ENCODE data around the gene FNIP2. TPM values are rescaled to one million over a fixed set of nuclear protein-coding genes. Genes with fewer than 3 reads are reported as not detected.

The FNIP2 gene
- total and polyA plus RNA-seq, 11 donors, result 14.5 to 87.4 (median 40.9) TPM

DNA sequence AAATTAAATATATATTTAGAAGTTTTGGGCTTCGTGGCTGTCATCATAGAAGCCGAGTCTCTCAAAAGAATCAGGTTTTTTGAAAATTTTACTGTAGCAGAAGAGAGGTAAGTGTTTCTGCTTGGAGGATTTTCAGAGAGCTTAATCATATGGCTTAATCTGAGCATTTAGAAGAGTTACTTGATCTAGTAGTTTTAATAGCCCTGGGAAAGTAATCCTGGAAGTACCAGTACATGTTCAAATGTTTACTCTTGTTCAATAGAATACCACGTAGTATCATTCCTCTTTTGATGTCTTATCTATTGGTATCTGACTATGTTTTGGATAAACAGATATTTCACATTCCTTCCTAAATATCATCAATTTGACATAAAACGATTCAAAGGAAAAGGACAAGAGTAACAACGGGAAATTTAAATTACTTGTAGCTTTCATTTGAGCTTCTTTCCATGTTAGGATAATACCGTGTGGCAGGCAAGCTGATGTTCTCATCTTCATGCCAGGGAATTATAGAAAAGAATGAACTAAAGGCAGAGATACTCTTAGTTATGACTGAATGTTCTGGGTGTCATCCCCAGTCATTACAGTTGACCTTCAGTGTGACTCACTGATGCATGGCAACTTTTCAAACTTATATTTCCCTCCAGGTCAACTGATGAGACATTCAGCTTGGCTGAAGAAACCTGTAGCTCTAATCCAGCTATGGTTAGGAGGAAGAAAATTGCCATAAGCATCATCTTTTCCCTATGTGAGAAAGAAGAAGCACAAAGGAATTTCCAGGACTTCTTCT lies 89.8 kb downstream of the FNIP2 start:
- ATAC-seq, result peak in 1 of 4 donors; percentile 13

DNA sequence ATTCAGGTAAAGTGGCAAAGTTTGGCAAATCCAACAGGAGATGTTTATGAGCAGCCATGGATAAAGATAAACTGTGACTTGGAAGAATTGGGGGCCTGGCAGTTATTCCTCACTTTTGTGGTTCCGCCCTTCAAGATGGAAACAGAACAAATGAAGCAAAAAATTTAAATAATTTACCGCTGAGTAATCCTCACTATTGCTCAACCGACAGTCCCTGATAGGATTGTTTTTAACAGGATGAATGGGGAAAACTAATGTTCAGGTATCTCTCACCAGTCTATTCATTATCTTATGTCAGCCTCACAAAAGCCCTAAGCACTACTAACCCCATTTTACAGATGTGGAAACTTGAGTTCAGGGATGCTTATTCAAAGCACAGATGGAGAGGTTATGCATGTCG lies 90.8 kb downstream of the FNIP2 start:
- H3K36me3 ChIP-seq, result peaks cover 0 to 88% (median 77%) of the 10 kb centered on the region in 9 donors
- TF ChIP-seq, protein P1, sequence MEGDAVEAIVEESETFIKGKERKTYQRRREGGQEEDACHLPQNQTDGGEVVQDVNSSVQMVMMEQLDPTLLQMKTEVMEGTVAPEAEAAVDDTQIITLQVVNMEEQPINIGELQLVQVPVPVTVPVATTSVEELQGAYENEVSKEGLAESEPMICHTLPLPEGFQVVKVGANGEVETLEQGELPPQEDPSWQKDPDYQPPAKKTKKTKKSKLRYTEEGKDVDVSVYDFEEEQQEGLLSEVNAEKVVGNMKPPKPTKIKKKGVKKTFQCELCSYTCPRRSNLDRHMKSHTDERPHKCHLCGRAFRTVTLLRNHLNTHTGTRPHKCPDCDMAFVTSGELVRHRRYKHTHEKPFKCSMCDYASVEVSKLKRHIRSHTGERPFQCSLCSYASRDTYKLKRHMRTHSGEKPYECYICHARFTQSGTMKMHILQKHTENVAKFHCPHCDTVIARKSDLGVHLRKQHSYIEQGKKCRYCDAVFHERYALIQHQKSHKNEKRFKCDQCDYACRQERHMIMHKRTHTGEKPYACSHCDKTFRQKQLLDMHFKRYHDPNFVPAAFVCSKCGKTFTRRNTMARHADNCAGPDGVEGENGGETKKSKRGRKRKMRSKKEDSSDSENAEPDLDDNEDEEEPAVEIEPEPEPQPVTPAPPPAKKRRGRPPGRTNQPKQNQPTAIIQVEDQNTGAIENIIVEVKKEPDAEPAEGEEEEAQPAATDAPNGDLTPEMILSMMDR (IDR thresholded peaks at IDR 0.05), result no peak
- TF ChIP-seq POLR2A (IDR thresholded peaks at IDR 0.05), result no peak
- H3K4me3 ChIP-seq, result no peak overlapping the region
- ATAC-seq, result no peak
- no peaks in the 10 kb centered on the region for H3K27me3 ChIP-seq
- DNase-seq, result no peak
- 94 to 97% (median 97%) methylated on average over 4 of the region's 4 CpGs for WGBS, 4 donors
- H3K4me1 ChIP-seq, result peaks cover 0 to 10% (median 0%) of the 10 kb centered on the region in 12 donors
- intact Hi-C loops (cut with DNase I), result loop anchor here (2.0 to 10.0 kb wide), 10 partner anchors 235 to 588 kb away; partner anchors contain the start of gene RAPGEF2 (in 2 of the 10)
- H3K9me3 ChIP-seq, result no peaks in the 10 kb centered on the region
- no peak overlapping the region for H3K27ac ChIP-seq

More for the DNA sequence above, 89.8 kb downstream of the FNIP2 start:
- WGBS, 4 donors, result 84 to 89% (median 88%) methylated on average over 6 of the region's 6 CpGs
- no peak for DNase-seq
- intact Hi-C loops (cut with DNase I), result loop anchor here (2.0 to 10.0 kb wide), 8 partner anchors 246 to 589 kb away; partner anchors contain the start of gene RAPGEF2 (in 1 of the 10)
- H3K27me3 ChIP-seq, result no peaks in the 10 kb centered on the region
- peaks cover 0 to 15% (median 0%) of the 10 kb centered on the region in 12 donors for H3K4me1 ChIP-seq
- no peak overlapping the region for H3K27ac ChIP-seq
- peaks cover 0 to 88% (median 68%) of the 10 kb centered on the region in 9 donors for H3K36me3 ChIP-seq
- H3K4me3 ChIP-seq, result no peak overlapping the region
- H3K9me3 ChIP-seq, result no peaks in the 10 kb centered on the region
- TF ChIP-seq, protein P1 (IDR thresholded peaks at IDR 0.05), result no peak
- no peak for TF ChIP-seq POLR2A (IDR thresholded peaks at IDR 0.05)

DNA sequence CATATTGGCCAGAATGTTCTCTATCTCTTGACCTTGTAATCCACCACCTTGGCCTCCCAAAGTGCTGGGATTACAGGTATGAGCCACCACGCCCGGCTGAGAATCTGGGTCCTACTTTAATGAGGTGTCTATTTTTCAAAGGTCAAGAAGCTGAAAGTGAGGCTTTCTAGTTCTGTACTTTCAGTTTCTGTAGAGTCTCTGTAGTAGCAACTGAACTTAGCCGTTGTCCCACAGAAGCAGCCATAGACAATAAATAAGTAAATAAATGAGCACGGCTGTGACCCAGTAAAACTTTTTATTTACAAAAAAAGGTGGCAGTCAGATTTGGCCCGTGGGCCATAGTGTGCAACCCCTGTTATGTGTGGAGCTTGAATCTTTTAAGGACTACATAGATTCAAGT lies 92.0 kb downstream of the FNIP2 start:
- no peaks in the 10 kb centered on the region for H3K27me3 ChIP-seq
- no peaks in the 10 kb centered on the region for H3K9me3 ChIP-seq
- no peak overlapping the region for H3K4me3 ChIP-seq
- H3K27ac ChIP-seq, result no peak overlapping the region
- intact Hi-C loops (cut with DNase I), result loop anchor here in 2 of 10 donors (5.0 to 10.0 kb wide), 2 partner anchors 234 to 241 kb away; partner anchors contain the start of gene RAPGEF2 (in 1 of the 2)
- 90 to 94% (median 92%) methylated on average over 5 of the region's 5 CpGs for WGBS, 4 donors
- TF ChIP-seq, protein P1 (IDR thresholded peaks at IDR 0.05), result no peak
- TF ChIP-seq POLR2A (IDR thresholded peaks at IDR 0.05), result no peak
- DNase-seq, result no peak
- ATAC-seq, result no peak
- peaks cover 0 to 93% (median 78%) of the 10 kb centered on the region in 9 donors for H3K36me3 ChIP-seq
- peaks cover 0 to 10% (median 0%) of the 10 kb centered on the region in 12 donors for H3K4me1 ChIP-seq

DNA sequence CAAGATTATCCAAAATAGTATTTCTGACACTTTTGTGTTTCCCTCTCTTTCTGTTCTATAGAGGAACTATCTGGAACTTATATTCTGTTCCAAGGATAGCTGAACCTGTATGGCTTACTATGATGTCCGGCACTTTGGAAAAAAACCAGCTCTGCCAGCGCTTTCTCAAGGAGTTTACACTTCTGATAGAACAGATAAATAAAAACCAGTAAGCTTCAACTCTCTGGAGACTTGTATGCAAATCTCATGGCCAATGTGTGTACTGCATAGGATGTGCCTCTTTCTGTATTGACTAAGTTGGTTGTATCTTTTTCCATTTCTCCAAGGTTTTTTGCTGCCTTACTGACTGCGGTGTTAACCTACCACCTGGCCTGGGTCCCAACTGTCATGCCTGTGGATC lies 92.5 kb downstream of the FNIP2 start:
- WGBS, 4 donors, result 93 to 98% (median 94%) methylated on average over 3 of the region's 3 CpGs
- no peak for TF ChIP-seq POLR2A (IDR thresholded peaks at IDR 0.05)
- TF ChIP-seq, protein P1 (IDR thresholded peaks at IDR 0.05), result no peak
- Histone ChIP-seq H3K9me3 (no peaks in the 10 kb centered on the region), H3K4me3 (no peak overlapping the region), H3K36me3 (peaks cover 0 to 95% (median 78%) of the 10 kb centered on the region in 9 donors), H3K4me1 (peaks cover 0 to 10% (median 0%) of the 10 kb centered on the region in 12 donors), H3K27ac (no peak overlapping the region), H3K27me3 (no peaks in the 10 kb centered on the region)
- intact Hi-C loops (cut with DNase I), result loop anchor here in 2 of 10 donors (5.0 to 10.0 kb wide), 2 partner anchors 234 to 241 kb away; partner anchors contain the start of gene RAPGEF2 (in 1 of the 2)
- DNase-seq (no peak), ATAC-seq (no peak)

Data from heart left ventricle (tissue), 16 donors.